ENCODE results near the gene AGRP. TPM values are rescaled to one million over a fixed set of nuclear protein-coding genes. Genes with fewer than 3 reads are reported as not detected.
"Not testable (repeated sequence)": the region's sequence is repeated elsewhere in the genome, so short reads cannot be mapped to it uniquely, and the experiment has no call there.

The AGRP gene
- total and polyA plus RNA-seq, 7 experiments from 2014 or later: not detected

DNA sequence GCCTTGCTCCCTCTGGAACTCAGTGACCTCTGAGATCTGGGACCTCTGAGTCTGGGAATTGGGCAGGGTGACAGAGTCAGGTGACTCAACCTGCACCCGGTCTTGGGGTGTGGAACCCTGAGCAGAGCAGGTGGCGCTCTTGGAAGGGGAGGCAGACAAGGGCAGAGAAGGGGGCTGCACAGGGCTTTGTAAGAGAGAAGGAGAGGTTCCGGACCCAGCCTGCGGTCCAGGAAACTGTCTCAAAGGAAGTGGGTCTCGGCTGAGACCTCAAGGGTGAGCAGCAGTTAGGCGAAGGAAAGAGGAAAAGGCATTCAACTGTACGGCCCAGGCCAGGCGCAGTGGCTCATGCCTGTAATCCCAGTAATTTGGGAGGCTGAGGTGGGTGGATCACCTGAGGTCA, 35.3 kb upstream of the AGRP start:
- peaks cover 0 to 1% (median 0%) of the 10 kb centered on the region in 5 donors for H3K36me3 Mint-ChIP-seq
- POLR2A ChIA-PET: no interaction called here

GRCh38 chr16:67517661-67518423, 34.5 kb upstream of the AGRP start:
- H3K27me3 ChIP-seq (ENCODE audit: control insufficient read depth in 2 of 2, insufficient read depth in 2 of 2, low read length in 2 of 2): no peaks in the 10 kb centered on the region
- DNase-seq (no peak), ATAC-seq (no peak)
- Mint-ChIP-seq H3K36me3 (peaks cover 0 to 1% (median 0%) of the 10 kb centered on the region in 5 donors), H3K4me3 (no peak overlapping the region), H3K4me1 (peaks cover 17 to 38% (median 31%) of the 10 kb centered on the region in 7 donors), H3K27me3 (peaks cover 0 to 9% (median 0%) of the 10 kb centered on the region in 5 donors), H3K9me3 (no peaks in the 10 kb centered on the region), H3K27ac (peak overlapping the region in 1 of 9 donors; percentile 28)
- H3K36me3 ChIP-seq (ENCODE audit: control insufficient read depth in 2 of 3, insufficient read depth in 3 of 3, low read length in 3 of 3): no peaks in the 10 kb centered on the region
- intact Hi-C loops (cut with micrococcal nuclease): no loop called here
- ChIA-PET POLR2A (no interaction called here), CTCF (interaction anchor here (1.0 to 10.0 kb wide), 7 partner anchors 24 to 174 kb away, joined by 3 to 174 read pairs (median 4); partner anchors contain the start of genes AGRP, ATP6V0D1 and CARMIL2)
- H3K4me1 ChIP-seq (ENCODE audit: control insufficient read depth in 2 of 2, insufficient read depth in 2 of 2, low read length in 2 of 2): peaks cover 11 to 12% of the 10 kb centered on the region in 2 donors
- H3K9me3 ChIP-seq (ENCODE audit: control insufficient read depth in 2 of 3, low read length in 3 of 3): no peaks in the 10 kb centered on the region
- no peak overlapping the region for H3K4me3 ChIP-seq (ENCODE audit: low read length)
- H3K27ac ChIP-seq (ENCODE audit: low read depth, low read length): no peak overlapping the region

More for the DNA sequence above, 35.3 kb upstream of the AGRP start:
- ATAC-seq (no peak), DNase-seq (no peak)
- no peak overlapping the region for H3K27ac ChIP-seq (ENCODE audit: low read depth, low read length)
- CTCF ChIA-PET: interaction anchor here (0.9 to 10.0 kb wide), 2 partner anchors 25 to 126 kb away, joined by 4 to 174 read pairs; partner anchors contain the start of gene CARMIL2
- H3K4me1 ChIP-seq (ENCODE audit: control insufficient read depth in 2 of 2, insufficient read depth in 2 of 2, low read length in 2 of 2): peaks cover 11 to 12% of the 10 kb centered on the region in 2 donors
- no peak overlapping the region for H3K4me3 ChIP-seq (ENCODE audit: low read length)
- Mint-ChIP-seq H3K4me1 (peaks cover 17 to 40% (median 31%) of the 10 kb centered on the region in 7 donors), H3K9me3 (no peaks in the 10 kb centered on the region), H3K27ac (peak overlapping the region in 2 of 9 donors; percentile 14 to 30), H3K27me3 (peaks cover 0 to 12% (median 0%) of the 10 kb centered on the region in 5 donors), H3K4me3 (peak overlapping the region in 3 of 10 donors; percentile 22 to 32 (median 27))
- no peaks in the 10 kb centered on the region for H3K9me3 ChIP-seq (ENCODE audit: control insufficient read depth in 2 of 3, low read length in 3 of 3)
- intact Hi-C loops (cut with micrococcal nuclease): no loop called here
- H3K27me3 ChIP-seq (ENCODE audit: control insufficient read depth in 2 of 2, insufficient read depth in 2 of 2, low read length in 2 of 2): no peaks in the 10 kb centered on the region
- no peaks in the 10 kb centered on the region for H3K36me3 ChIP-seq (ENCODE audit: control insufficient read depth in 2 of 3, insufficient read depth in 3 of 3, low read length in 3 of 3)

GRCh38 chr16:67517155-67517445, 33.8 kb upstream of the AGRP start:
- Mint-ChIP-seq H3K4me1 (peaks cover 19 to 34% (median 30%) of the 10 kb centered on the region in 7 donors), H3K9me3 (no peaks in the 10 kb centered on the region), H3K27me3 (peaks cover 0 to 7% (median 0%) of the 10 kb centered on the region in 5 donors), H3K4me3 (no peak overlapping the region), H3K27ac (no peak overlapping the region), H3K36me3 (peaks cover 0 to 1% (median 0%) of the 10 kb centered on the region in 5 donors)
- ATAC-seq (no peak), DNase-seq (no peak)
- no peaks in the 10 kb centered on the region for H3K36me3 ChIP-seq (ENCODE audit: control insufficient read depth in 2 of 3, insufficient read depth in 3 of 3, low read length in 3 of 3)
- POLR2A ChIA-PET: no interaction called here
- H3K9me3 ChIP-seq (ENCODE audit: control insufficient read depth in 2 of 3, low read length in 3 of 3): no peaks in the 10 kb centered on the region
- H3K27me3 ChIP-seq (ENCODE audit: control insufficient read depth in 2 of 2, insufficient read depth in 2 of 2, low read length in 2 of 2): no peaks in the 10 kb centered on the region
- intact Hi-C loops (cut with micrococcal nuclease): no loop called here
- peaks cover 11 to 12% of the 10 kb centered on the region in 2 donors for H3K4me1 ChIP-seq (ENCODE audit: control insufficient read depth in 2 of 2, insufficient read depth in 2 of 2, low read length in 2 of 2)
- no peak overlapping the region for H3K4me3 ChIP-seq (ENCODE audit: low read length)
- no peak overlapping the region for H3K27ac ChIP-seq (ENCODE audit: low read depth, low read length)
- CTCF ChIA-PET: interaction anchor here (0.6 to 10.0 kb wide), 10 partner anchors 9 to 174 kb away, joined by 3 to 174 read pairs (median 4); partner anchors contain the start of genes AGRP, ATP6V0D1 and CARMIL2

DNA sequence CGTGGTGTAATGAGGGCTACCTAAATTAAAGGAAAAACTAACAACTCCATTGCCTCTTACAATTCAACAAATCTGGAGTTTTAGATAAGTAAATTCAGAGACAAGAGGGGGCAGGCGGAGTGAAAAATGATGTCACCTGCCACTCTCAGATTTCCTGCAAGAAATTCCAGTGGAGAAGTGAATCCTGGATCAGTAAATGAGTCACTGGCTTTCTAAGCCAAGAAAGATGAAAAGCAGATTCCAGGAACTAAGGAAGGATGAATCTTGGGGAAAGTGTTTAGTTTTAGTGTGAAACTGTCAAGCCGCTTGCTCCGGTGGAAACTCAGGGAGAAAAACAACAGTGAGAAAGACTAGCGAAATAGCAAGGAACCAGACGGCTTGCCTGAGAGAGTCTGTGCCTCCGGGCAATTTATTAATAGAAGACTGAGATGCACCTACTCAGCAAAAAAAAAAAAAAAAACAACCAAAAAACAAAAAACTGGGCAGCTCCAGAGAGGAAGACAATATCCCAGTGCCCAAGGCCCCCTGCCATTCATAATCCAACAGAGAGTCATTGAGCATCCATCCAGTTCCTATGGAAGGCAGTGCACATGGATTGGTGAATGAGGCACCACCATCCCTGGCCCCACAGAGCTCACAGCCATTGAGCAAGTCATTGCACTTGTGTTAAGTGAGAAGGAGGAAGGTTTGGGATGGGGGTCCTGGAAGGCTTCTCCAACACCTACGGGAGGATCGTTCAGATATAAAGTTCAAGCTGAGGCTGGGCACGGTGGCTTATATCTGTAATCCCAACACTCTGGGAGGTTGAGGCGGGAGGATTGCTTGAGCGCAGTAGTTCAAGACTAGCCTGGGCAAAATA, 33.2 kb upstream of the AGRP start:
- no peak for DNase-seq
- intact Hi-C loops (cut with micrococcal nuclease): no loop called here
- POLR2A ChIA-PET: interaction anchor here (0.6 kb wide), 1 partner anchor 18 kb away, joined by 6 read pairs; no protein-coding TSS in a partner anchor
- Histone ChIP-seq H3K4me3 (ENCODE audit: low read length) (no peak overlapping the region), H3K9me3 (ENCODE audit: control insufficient read depth in 2 of 3, low read length in 3 of 3) (no peaks in the 10 kb centered on the region), H3K27ac (ENCODE audit: low read depth, low read length) (no peak overlapping the region), H3K27me3 (ENCODE audit: control insufficient read depth in 2 of 2, insufficient read depth in 2 of 2, low read length in 2 of 2) (no peaks in the 10 kb centered on the region), H3K4me1 (ENCODE audit: control insufficient read depth in 2 of 2, insufficient read depth in 2 of 2, low read length in 2 of 2) (peaks cover 8 to 9% of the 10 kb centered on the region in 2 donors), H3K36me3 (ENCODE audit: control insufficient read depth in 2 of 3, insufficient read depth in 3 of 3, low read length in 3 of 3) (no peaks in the 10 kb centered on the region)
- Mint-ChIP-seq H3K27me3 (peaks cover 0 to 7% (median 0%) of the 10 kb centered on the region in 5 donors), H3K36me3 (peaks cover 0 to 1% (median 0%) of the 10 kb centered on the region in 5 donors), H3K9me3 (no peaks in the 10 kb centered on the region), H3K4me3 (no peak overlapping the region), H3K4me1 (peaks cover 20 to 31% (median 30%) of the 10 kb centered on the region in 7 donors), H3K27ac (peak overlapping the region in 1 of 9 donors; percentile 23)
- CTCF ChIA-PET: interaction anchor here (0.6 to 10.0 kb wide), 11 partner anchors 9 to 153 kb away, joined by 3 to 174 read pairs (median 4); partner anchors contain the start of genes AGRP, ATP6V0D1 and CARMIL2
- ATAC-seq: no peak

DNA sequence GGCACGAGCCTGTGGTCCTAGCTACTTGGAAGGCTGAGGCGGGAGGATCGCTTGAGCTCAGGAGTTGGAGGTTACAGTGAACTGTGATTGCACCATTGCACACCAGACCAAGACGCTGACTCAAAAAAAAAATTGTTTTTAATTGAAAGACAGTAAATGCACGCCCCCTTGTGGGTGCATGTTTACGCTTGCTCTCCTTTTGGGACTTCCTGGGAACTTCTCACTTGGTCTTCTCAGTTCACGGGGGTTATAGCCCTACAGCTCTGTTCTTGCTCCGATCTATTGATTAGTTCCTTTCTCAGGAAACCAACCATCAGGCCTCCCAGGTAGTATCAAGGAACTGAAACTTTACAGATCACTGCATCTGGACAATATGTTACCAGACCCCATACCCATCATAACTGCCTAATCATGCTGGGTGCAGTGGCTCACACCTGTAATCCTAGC, 31.1 kb upstream of the AGRP start:
- POLR2A ChIA-PET: interaction anchor here (0.6 to 2.6 kb wide), 8 partner anchors 10 to 152 kb away, joined by 3 to 16 read pairs (median 4); partner anchors contain the start of genes AGRP and ATP6V0D1

GRCh38 chr16:67513892-67514291, 30.5 kb upstream of the AGRP start:
- H3K9me3 Mint-ChIP-seq; H3K4me3 ChIP-seq (ENCODE audit: low read length); H3K9me3 ChIP-seq (ENCODE audit: control insufficient read depth in 2 of 3, low read length in 3 of 3); H3K36me3 ChIP-seq (ENCODE audit: control insufficient read depth in 2 of 3, insufficient read depth in 3 of 3, low read length in 3 of 3); H3K4me1 ChIP-seq (ENCODE audit: control insufficient read depth in 2 of 2, insufficient read depth in 2 of 2, low read length in 2 of 2); ATAC-seq; H3K27ac ChIP-seq (ENCODE audit: low read depth, low read length); H3K36me3 Mint-ChIP-seq; H3K27ac Mint-ChIP-seq; H3K27me3 Mint-ChIP-seq; H3K27me3 ChIP-seq (ENCODE audit: control insufficient read depth in 2 of 2, insufficient read depth in 2 of 2, low read length in 2 of 2); H3K4me3 Mint-ChIP-seq: not testable (repeated sequence)
- CTCF ChIA-PET: interaction anchor here (0.6 to 10.0 kb wide), 20 partner anchors 9 to 863 kb away, joined by 3 to 174 read pairs (median 4); partner anchors contain the start of genes ACD, AGRP, ATP6V0D1 and C16orf86
- intact Hi-C loops (cut with micrococcal nuclease): loop anchor here (1.0 kb wide), 3 partner anchors 10 to 33 kb away; partner anchors contain the start of gene ATP6V0D1 (in 2 of the 2)
- H3K4me1 Mint-ChIP-seq: peaks cover 11 to 33% (median 24%) of the 10 kb centered on the region in 7 donors
- POLR2A ChIA-PET: interaction anchor here (0.6 to 2.6 kb wide), 10 partner anchors 9 to 152 kb away, joined by 3 to 16 read pairs (median 4); partner anchors contain the start of genes AGRP and ATP6V0D1
- DNase-seq: peak in 1 of 9 donors; percentile 24

More for the DNA sequence above, 31.1 kb upstream of the AGRP start:
- H3K27me3 Mint-ChIP-seq: peaks cover 0 to 5% (median 0%) of the 10 kb centered on the region in 5 donors
- Histone ChIP-seq H3K36me3 (ENCODE audit: control insufficient read depth in 2 of 3, insufficient read depth in 3 of 3, low read length in 3 of 3) (no peaks in the 10 kb centered on the region), H3K27ac (ENCODE audit: low read depth, low read length) (no peak overlapping the region), H3K4me1 (ENCODE audit: control insufficient read depth in 2 of 2, insufficient read depth in 2 of 2, low read length in 2 of 2) (peaks cover 4 to 5% of the 10 kb centered on the region in 2 donors), H3K27me3 (ENCODE audit: control insufficient read depth in 2 of 2, insufficient read depth in 2 of 2, low read length in 2 of 2) (no peaks in the 10 kb centered on the region), H3K4me3 (ENCODE audit: low read length) (no peak overlapping the region), H3K9me3 (ENCODE audit: control insufficient read depth in 2 of 3, low read length in 3 of 3) (no peaks in the 10 kb centered on the region)
- no peaks in the 10 kb centered on the region for H3K9me3 Mint-ChIP-seq
- CTCF ChIA-PET: interaction anchor here (0.6 to 10.0 kb wide), 18 partner anchors 9 to 841 kb away, joined by 3 to 174 read pairs (median 5); partner anchors contain the start of genes ACD, AGRP, ATP6V0D1 and CARMIL2
- H3K27ac Mint-ChIP-seq: peak overlapping the region in 7 of 9 donors; percentile 14 to 61 (median 40)
- peaks cover 13 to 28% (median 21%) of the 10 kb centered on the region in 7 donors for H3K4me1 Mint-ChIP-seq
- H3K36me3 Mint-ChIP-seq: no peaks in the 10 kb centered on the region
- H3K4me3 Mint-ChIP-seq: peak overlapping the region in 2 of 10 donors; percentile 24 to 63
- ATAC-seq: peak; percentile 91
- intact Hi-C loops (cut with micrococcal nuclease): loop anchor here (1.0 kb wide), 3 partner anchors 10 to 33 kb away; partner anchors contain the start of gene ATP6V0D1 (in 2 of the 2)
- peak; percentile 54 to 83 (median 76) for DNase-seq
